NCI-H510A treated with DMSO at 0.1 percent for 48 hours (cell line): Measurements from ENCODE around the gene IQGAP3.
A peak's percentile ranks its signal among the peaks of the same experiment; 100 is the strongest.

Experiments used
- DNase-seq: peaks from one replicate; lab custom pipeline; 2025; lab: John Stamatoyannopoulos, UW

Gene IQGAP3

DNA sequence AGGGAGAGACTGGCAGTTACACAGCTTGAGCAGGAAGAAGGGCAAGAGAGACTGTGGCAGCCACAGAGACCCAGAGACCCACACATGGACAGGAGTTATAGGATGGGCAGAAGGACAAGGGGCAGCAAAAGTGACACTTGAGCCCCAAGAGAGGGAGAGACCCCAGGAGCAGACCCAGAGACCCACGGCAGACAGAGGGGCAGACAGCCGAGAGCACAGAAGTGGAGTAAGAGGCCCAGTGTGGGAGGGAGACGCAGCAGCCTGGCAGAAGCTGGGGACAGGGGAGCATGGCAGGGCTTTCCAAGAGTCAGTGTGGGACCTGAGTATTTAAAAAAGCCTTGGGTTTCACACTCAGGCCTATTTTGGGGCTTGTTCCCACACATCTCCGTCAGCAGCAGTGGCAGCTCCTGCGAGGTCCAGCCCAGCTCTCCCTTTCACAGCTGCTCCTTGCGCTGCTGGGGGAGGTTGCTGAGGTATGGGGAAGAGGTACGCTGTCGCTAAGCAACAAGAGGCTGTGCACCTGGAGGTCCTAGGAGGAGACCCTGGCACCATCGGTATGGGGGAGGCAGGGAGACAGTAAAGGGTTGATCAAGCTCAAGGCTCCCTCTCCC lies 62.8 kb downstream of the IQGAP3 start:
- no peak for DNase-seq

DNA sequence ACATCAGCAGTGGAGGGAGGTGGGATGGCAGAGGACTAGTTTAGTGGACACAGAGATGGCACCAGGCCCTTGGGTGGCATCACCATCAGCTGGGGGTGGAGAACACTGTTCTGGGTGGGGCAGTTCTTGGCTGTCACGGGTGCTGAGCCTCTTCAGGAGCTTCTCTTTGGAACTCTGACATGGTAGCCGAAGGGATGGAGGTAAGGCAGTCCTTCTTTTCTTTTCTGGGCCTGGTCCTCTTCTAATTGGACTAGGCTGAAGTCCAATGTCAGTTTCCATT lies 63.5 kb downstream of the IQGAP3 start:
- no peak for DNase-seq

GRCh38 chr1:156508205-156508954 lies 64.0 kb downstream of the IQGAP3 start:
- DNase-seq = no peak

DNA sequence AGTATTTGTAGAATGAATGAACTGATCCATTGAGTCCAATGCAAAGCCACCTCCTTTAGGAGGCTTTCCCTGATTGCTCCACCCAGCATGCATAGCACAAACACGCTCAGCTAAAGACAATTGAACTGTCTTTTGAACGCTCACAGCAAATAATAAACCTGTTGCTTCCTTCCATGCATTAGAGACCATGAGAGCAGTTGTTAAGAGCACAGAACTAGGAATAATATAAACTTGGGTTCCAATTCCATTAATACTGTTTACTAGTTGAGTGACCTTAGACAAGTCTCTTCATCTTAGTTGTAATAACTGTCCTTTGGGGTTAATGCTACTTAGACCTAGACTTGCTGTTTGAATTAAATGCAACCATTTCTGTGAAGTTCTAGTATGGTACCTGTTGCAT lies 65.9 kb downstream of the IQGAP3 start:
- DNase-seq = no peak

DNA sequence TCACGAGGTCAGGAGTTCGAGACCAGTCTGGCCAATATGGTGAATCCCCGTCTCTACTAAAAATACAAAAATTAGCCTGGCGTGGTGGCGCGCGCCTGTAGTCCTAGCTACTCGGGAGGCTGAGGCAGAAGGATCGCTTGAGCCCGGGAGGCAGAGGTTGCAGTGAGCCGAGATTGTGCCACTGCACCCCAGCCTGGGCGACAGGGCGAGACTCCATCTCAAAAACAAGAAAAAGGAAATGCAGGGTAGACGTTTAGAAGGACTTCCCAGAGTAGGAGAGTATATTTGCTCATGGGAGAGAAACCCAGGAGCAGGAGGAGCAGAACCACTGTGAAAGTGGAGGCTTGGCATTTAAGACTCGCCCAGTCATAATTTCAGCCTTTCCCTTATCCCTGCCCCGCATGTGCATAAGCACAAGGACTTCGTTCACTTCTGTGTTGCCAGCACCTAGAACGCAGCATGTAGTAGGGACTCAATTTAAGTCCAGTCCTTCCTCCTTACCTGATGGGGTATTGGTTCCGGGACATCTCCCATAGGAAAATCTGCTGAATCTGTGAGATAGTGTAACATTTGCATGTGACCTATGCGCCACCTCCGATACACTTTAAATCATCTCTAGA lies 66.6 kb downstream of the IQGAP3 start:
- DNase-seq = no peak

- DNase-seq = peak; percentile 97
Measured at GRCh38 chr1:156504821-156505678, 67.3 kb downstream of the IQGAP3 start.

GRCh38 chr1:156504438-156504813 lies 67.9 kb downstream of the IQGAP3 start:
- peak; percentile 86 for DNase-seq

DNA sequence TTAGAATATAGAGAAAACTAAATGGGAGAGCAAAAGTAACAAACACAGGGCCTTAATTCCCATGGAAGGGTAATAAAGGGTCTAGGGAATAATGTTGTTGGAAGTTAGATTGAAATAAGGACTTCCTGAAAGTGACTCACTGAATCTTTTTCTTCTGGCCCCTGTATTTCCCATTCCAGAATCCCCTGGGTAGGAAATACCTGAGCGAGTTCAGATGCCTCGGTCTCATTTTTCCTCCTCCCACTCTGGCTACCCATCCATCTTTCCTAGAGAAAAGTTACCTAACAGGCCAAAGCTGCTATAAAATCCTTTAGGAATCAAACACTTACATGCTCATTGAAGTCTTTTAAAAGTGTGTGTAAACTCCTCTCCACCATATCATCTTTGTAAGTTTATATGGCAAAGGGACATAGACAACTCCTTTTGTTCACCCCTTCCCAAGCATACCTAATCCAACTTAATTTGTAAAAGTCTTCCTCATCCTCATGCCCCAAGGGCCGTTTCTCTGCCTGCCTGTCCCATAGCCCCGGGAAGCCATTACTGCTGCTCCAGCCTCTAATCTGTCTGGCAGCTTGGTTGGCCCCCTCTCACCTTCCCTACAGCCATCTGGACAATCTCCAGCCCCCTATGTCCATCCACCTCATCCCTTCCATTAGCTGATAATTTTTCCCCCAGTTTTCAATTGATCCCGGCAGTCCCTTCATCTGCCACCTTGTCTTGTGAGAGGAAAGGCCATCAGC lies 68.5 kb downstream of the IQGAP3 start:
- DNase-seq = no peak

DNA sequence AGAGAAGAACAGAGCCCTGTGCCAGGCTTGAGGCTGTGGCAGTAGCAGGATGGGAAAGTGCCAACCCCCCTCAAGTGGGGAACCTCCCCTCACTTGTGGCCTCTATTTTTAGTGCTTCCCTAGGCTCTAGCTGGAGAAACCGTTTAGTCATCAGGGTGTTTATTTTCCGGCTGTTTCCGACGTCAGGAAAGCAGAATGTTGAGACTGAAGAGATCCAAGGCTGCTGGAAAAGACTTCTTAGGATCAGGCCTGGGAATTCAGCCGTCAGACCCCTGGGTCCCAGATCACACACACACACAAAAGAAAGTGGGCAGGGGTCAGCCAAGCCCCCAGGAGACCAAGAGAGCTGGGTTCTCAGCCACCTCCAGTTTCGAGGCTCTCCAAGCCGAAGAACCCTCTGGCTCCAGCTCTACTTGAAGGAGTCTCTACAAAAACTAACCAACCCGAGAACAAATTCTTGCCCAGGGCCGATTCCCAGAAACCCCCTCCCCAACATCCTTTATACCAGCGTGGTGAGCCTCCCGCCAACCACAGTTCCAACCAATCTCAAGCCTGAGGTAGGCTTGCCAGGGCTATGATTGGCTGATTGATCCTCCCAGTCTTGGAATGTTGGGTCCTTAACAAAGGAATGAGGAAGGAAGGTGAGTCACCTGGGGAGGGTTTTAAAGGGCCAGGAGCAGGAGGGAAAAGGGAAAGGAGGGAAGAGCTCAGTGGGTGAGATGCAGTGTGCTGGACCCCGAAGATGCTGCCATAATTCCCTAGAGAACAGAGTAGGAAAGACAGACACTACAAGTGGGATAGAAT lies 69.3 kb downstream of the IQGAP3 start:
- peak; percentile 76 for DNase-seq

DNA sequence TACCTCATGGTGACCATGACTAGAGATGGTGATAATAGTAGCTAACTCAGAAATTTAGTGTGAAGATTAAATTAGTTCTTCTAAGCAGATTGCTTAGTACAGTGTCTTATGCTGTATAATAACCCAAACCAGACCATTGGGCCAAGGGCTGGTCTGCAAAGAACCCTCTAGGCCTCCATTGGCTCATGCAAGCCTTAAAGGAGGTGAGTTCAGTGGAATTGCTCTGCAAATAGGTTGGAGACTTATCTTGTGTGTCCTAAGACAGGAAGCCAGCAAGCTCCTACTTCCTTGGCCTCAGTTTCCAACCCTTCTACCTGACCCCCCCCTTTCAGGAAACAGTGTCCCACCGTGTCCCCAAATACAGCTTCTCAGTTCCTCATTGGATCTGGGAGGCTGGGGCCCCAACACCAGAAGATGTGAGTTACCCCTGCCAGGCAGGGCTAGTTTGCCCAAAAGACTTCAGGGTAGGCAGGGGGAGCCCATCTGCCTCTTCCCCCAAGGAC lies 69.9 kb downstream of the IQGAP3 start:
- no peak for DNase-seq

- peak; percentile 92 for DNase-seq
Measured at GRCh38 chr1:156500793-156501506, 71.4 kb downstream of the IQGAP3 start.

GRCh38 chr1:156500543-156500792 lies 71.9 kb downstream of the IQGAP3 start, which contains the start of gene MEF2D:
Gene MEF2D, minus strand, starts transcription at chr1:156500775. Its CDS starts 17,483 bp downstream, at chr1:156483292.
- DNase-seq = no peak

DNA sequence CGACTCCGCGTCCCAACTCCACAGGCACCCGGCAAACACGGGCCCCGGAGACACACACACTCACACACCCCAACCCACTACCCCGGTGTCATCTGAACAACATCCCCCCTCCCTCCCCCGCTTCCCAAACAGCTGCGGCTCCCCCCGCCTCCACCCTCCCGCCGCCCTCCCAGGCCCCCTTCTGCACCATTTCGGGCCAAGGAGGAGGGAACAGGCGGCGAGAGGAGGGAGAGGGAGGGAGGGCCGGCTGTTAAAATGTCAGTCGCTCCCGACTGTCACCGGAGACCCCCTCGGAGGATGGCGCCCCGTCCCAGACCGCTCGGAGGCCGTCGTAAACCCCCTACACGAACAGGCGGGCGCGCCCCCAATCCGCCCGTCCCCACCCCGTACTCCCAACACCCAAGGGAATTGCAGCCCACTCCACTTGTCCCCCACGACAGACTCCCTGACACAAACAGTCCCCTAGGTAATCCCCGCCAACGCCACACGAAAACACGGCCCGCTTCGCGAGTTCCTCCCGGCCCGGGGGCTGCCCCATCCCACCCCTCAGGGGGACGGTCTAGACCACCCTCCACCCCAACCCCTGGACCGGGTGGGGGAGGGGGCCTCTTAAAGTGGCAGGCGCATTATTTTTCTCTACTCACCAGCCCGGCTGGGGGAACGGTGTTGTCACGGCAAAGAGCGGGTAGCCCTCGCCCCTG lies 72.4 kb downstream of the IQGAP3 start:
- no peak for DNase-seq

DNA sequence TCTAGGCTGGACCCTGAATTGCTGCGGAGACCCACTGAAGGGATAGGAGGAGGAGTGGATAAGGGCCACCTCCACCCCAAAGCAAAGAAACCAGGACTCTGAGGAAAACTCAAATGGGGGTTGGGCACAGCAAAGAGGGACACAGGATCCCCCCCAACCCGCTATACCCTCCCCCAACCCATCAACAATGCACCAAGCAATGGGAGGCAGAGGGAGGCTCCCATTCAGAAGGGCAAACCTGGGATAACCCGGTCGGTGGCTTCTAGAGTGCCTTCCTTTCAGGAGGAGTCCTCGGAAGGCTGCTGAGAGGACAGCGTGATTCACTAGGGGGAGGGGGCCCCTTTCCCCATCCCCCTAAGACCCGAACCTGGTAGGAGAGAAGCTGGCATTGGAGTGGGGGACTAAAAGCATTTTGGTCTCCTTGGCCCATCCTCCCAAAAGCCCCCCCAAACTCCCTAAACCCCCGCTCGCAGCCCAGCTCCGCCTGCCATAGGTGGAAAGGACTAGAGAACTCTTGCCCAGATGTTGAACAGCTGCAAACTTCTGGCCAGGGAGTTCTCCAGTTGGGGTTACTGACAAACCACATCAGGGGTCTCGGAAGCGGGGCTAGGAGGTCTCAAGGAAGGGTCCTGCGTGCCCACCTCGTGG lies 73.0 kb downstream of the IQGAP3 start:
- no peak for DNase-seq

DNA sequence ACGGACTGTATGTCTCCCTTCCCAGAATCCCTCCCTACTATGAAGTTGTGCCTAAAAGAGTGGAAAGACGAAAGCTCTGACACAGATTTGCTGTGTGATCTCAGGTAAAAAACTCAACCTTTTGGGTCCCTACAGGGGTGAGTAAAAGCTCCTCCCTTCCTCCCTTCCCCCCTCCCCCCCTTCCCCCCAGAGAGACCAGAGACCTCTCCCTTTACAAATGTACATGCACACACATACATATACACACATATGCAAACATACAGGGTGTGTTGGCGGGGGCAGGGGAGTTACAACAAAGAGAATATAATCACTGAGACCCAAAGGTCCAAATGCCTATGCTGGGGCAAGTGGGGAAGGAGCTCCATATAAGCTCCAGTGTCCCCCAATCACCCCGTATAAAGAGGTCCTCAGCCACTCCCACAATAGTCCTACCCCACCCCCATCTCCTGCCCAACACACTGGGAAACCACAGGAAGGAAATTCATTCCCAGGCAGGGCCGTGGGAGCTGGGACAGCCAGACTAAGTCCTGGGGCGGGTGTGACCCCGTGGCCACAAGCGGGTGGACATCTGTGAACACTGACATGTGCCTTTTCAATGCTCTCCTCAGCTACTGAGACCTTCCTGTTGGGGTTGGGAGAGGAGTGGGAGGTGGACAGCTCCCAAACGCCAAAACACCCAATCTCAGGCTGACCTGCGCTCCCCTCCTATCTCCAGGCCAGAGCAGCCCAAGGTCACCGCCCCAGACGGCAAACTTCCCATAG lies 73.8 kb downstream of the IQGAP3 start:
- no peak for DNase-seq

GRCh38 chr1:156497743-156498431 lies 74.5 kb downstream of the IQGAP3 start:
- DNase-seq = no peak

DNA sequence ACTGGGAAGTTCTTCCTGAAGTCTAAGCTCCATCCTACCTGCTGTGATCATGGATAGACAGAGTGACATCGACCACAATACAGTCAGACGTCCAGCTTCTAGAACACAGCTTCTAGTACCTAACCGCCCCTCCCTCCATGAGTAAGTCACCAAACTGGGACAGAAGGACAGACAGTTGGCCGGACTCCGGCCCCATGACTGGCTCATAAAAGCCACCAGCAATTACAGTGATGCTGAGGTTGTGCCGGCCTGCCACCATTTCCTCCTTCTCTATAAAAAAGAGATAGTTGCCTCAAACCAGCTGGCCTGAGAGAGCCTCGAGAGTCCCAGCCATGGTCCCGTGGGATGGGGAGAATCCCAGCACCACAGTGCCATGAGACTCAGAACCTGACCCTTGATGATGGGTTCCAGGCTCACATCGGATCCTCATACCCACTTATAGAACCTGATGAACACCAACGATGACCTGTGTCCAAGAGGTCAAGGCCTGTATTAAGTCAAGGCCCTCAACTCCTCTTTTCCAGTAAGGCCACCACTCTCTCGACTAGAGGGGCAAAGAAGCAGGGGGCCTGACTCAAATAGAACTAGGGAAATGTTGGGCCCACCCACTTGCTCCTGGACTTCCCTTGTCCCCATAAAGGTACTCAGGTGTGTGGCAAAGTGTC lies 75.2 kb downstream of the IQGAP3 start:
- no peak for DNase-seq
